Measurements from ENCODE around the gene HMCN1. TPM values are rescaled to one million over a fixed set of nuclear protein-coding genes. Genes with fewer than 3 reads are reported as not detected.

The HMCN1 gene
- total and polyA plus RNA-seq, 4 donors = 3.2 to 149 (median 15.4) TPM

DNA sequence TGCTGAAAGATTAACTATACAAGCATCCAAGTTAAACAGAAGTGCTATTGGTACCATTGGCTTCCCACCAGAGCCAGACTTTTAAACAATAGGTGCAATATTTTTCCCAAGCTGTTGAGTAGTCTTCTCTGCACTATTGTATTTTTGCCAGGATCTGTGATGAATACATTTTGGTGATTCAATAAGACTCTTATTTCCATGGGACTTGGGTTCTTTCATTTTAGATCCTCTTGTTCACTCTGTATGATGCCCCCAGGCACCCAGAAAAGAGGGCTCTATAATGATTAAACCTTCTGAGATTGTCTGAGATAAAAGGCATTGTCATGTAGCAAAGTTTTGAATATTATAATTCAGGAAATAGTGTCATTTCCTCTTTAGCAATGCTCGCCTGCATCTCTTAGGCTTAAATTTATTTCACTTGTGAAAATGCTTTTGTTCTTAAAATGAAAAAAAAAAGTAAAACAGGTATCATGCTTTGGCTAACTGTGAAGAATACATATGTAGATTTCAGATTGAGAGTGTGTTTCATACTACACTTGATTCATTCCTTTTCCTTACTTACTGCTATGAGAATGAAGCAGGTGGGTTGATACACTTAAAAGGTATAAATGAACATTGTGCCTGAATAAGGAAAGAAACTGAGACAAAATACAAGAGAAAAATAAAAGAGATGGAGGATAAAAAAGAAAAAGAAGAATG is 275.0 kb downstream of the HMCN1 start:
- no peak for DNase-seq
- Histone ChIP-seq H3K4me1 (ENCODE audit: control insufficient read depth in 5 of 5, insufficient read depth in 5 of 5, low read length in 5 of 5) (peaks cover 0 to 2% (median 0%) of the 10 kb centered on the region in 5 donors), H3K9ac (ENCODE audit: insufficient read depth in 1 of 2, low read length in 2 of 2) (no peak overlapping the region), H3K9me3 (ENCODE audit: control insufficient read depth in 4 of 4, insufficient read depth in 3 of 4, low read length in 3 of 4) (no peaks in the 10 kb centered on the region), H3K4me3 (no peak overlapping the region), H3K27ac (ENCODE audit: low read depth in 1 of 2, low read length in 1 of 2) (no peak overlapping the region), H3K36me3 (ENCODE audit: control insufficient read depth in 4 of 4, insufficient read depth in 4 of 4, low read length in 4 of 4) (peaks cover 0 to 9% (median 0%) of the 10 kb centered on the region in 4 donors), H3K27me3 (ENCODE audit: control insufficient read depth in 3 of 3, insufficient read depth in 3 of 3, low read length in 2 of 3) (no peaks in the 10 kb centered on the region)
- TF ChIP-seq, protein P1, sequence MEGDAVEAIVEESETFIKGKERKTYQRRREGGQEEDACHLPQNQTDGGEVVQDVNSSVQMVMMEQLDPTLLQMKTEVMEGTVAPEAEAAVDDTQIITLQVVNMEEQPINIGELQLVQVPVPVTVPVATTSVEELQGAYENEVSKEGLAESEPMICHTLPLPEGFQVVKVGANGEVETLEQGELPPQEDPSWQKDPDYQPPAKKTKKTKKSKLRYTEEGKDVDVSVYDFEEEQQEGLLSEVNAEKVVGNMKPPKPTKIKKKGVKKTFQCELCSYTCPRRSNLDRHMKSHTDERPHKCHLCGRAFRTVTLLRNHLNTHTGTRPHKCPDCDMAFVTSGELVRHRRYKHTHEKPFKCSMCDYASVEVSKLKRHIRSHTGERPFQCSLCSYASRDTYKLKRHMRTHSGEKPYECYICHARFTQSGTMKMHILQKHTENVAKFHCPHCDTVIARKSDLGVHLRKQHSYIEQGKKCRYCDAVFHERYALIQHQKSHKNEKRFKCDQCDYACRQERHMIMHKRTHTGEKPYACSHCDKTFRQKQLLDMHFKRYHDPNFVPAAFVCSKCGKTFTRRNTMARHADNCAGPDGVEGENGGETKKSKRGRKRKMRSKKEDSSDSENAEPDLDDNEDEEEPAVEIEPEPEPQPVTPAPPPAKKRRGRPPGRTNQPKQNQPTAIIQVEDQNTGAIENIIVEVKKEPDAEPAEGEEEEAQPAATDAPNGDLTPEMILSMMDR (IDR thresholded peaks at IDR 0.05; ENCODE audit: control extremely low read depth, extremely low read depth) = no peak
- no peak for ATAC-seq (ENCODE audit: insufficient read depth, low FRiP score)
- 13 to 45% methylated on average over 1 of the region's 1 CpG for WGBS, 2 donors

DNA sequence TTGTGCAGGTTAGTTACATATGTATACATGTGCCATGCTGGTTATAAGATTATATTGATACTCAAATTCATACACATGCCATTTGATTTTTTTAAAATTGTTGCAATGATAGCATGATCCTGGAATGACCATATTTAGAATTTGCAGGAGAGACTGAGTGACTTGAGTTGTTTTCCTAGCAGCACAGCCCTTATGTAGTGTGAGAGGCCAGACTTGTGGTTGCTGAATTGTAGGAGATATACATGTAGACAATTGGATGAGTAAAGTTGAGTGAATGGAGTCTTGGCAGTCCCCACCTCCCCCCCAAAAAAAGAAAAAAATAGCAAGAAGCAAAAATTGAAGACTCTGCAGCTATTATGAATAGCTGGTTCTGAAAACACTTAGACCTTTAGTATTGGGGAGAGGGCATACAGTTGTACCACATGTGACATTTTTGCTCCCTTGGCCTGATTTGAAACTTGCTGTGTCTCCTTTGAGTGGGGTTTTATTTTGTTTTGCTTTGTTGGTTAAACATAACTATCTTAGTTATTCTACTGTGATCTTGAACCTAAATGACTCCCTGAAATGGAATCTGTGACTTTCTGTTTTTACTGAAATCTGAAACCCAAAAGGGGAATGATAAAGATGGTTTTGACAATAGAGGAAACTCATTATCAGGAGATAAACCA is 280.3 kb downstream of the HMCN1 start:
- TF ChIP-seq, protein P1 (IDR thresholded peaks at IDR 0.05; ENCODE audit: control extremely low read depth, extremely low read depth) = no peak
- H3K27me3 ChIP-seq (ENCODE audit: control insufficient read depth in 3 of 3, insufficient read depth in 3 of 3, low read length in 2 of 3) = no peaks in the 10 kb centered on the region
- H3K9ac ChIP-seq (ENCODE audit: insufficient read depth in 1 of 2, low read length in 2 of 2) = no peak overlapping the region
- DNase-seq (no peak), ATAC-seq (ENCODE audit: insufficient read depth, low FRiP score) (no peak)
- no peak overlapping the region for H3K27ac ChIP-seq (ENCODE audit: low read depth in 1 of 2, low read length in 1 of 2)
- no peaks in the 10 kb centered on the region for H3K9me3 ChIP-seq (ENCODE audit: control insufficient read depth in 4 of 4, insufficient read depth in 3 of 4, low read length in 3 of 4)
- no peak overlapping the region for H3K4me3 ChIP-seq
- peaks cover 0 to 8% (median 3%) of the 10 kb centered on the region in 4 donors for H3K36me3 ChIP-seq (ENCODE audit: control insufficient read depth in 4 of 4, insufficient read depth in 4 of 4, low read length in 4 of 4)
- no peaks in the 10 kb centered on the region for H3K4me1 ChIP-seq (ENCODE audit: control insufficient read depth in 5 of 5, insufficient read depth in 5 of 5, low read length in 5 of 5)

DNA sequence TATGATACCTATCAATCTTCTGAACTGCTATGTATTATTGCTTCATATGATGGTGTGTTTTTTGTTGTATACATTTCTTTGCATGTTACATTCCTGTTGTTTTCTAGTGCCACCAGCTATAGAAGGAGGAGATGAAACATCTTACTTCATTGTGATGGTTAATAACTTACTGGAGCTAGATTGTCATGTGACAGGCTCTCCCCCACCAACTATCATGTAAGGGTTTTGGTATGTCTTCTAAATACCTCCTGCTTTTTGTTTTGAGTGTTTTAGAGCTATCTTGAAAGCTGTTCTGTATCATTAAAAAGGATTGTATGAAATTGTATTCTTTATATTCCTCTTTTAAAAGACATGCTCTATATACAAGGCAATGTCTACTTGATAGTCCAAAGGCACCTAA is 282.7 kb downstream of the HMCN1 start:
- no peaks in the 10 kb centered on the region for H3K4me1 ChIP-seq (ENCODE audit: control insufficient read depth in 5 of 5, insufficient read depth in 5 of 5, low read length in 5 of 5)
- no peaks in the 10 kb centered on the region for H3K9me3 ChIP-seq (ENCODE audit: control insufficient read depth in 4 of 4, insufficient read depth in 3 of 4, low read length in 3 of 4)
- DNase-seq = no peak
- no peak overlapping the region for H3K9ac ChIP-seq (ENCODE audit: insufficient read depth in 1 of 2, low read length in 2 of 2)
- peaks cover 0 to 10% (median 3%) of the 10 kb centered on the region in 4 donors for H3K36me3 ChIP-seq (ENCODE audit: control insufficient read depth in 4 of 4, insufficient read depth in 4 of 4, low read length in 4 of 4)
- no peak overlapping the region for H3K27ac ChIP-seq (ENCODE audit: low read depth in 1 of 2, low read length in 1 of 2)
- H3K4me3 ChIP-seq = no peak overlapping the region
- no peaks in the 10 kb centered on the region for H3K27me3 ChIP-seq (ENCODE audit: control insufficient read depth in 3 of 3, insufficient read depth in 3 of 3, low read length in 2 of 3)
- ATAC-seq (ENCODE audit: insufficient read depth, low FRiP score) = no peak
- TF ChIP-seq, protein P1 (IDR thresholded peaks at IDR 0.05; ENCODE audit: control extremely low read depth, extremely low read depth) = no peak

Data from lung (tissue), 12 donors.